K562 (cell line): Measurements from ENCODE around the gene PMPCB. TPM values are rescaled to one million over a fixed set of nuclear protein-coding genes. Genes with fewer than 3 reads are reported as not detected.
"Not testable (repeated sequence)": the region's sequence is repeated elsewhere in the genome, so short reads cannot be mapped to it uniquely, and the experiment has no call there.

Experiments used
- ATAC-seq: fragments of 200-7000 bp; cut with Tn5 transposase; 3 replicates; pipeline ENCODE4 v1.9.1; 2020; ENCODE audit warnings: moderate library complexity
- BruUV-seq: library from RNA; stranded (reverse); fragments of 400-500 nt; replicated peaks from 2 replicates; lab custom pipeline; 2021; lab: Mats Ljungman, UMichigan
- CTCF ChIA-PET: fragments of 300-600 bp; formaldehyde crosslinking; extraction: SDS; loops from one replicate; lab custom pipeline; 2021; ENCODE audit warnings: low intra/inter-chr PET ratio; lab: Yijun Ruan, JAX
- POLR2A ChIA-PET: fragments of 300-600, 350-650 bp; sonication (Branson Sonifier 250); formaldehyde crosslinking; extraction: SDS; loops from one replicate; lab custom pipeline; 2021; ENCODE audit warnings: antibody characterized with exemption, inconsistent platforms; lab: Yijun Ruan, JAX
- DNase-seq, 4 experiments: peaks; one replicate each; pipeline versions ENCODE4 v3.0.0 to v3.0.0-alpha.2; 2011 to 2018; ENCODE audit warnings: low spot score in 3 of 4, mixed read lengths in 3 of 4; ENCODE audit errors: extremely low read depth in 1 of 4
- FAIRE-seq: peaks from 2 replicates; lab custom pipeline; 2011; peaks lifted over from hg19 to GRCh38; lab: Jason Lieb, UNC
- H2AFZ ChIP-seq: 2 replicates; pipeline ENCODE4 v1.6.0; 2011; ENCODE audit warnings: low read depth, low read length, control low read depth, inconsistent platforms
- H3K27ac ChIP-seq: fragments of 200-600 bp; 3 replicates; pipeline ENCODE4 v1.8.0; 2011; ENCODE audit warnings: low read depth, mild to moderate bottlenecking, control low read depth, inconsistent platforms, low read length, moderate library complexity, mixed read lengths; ENCODE audit errors: extremely low read depth
- H3K27me3 ChIP-seq, 2 experiments: fragments of 300-600 bp in 1 of 2; 2 replicates in 1 of 2; 3 replicates in 1 of 2; pipeline versions ENCODE4 v1.6.0 to v1.8.0; 2011; ENCODE audit warnings: inconsistent platforms in 2 of 2, low read length in 2 of 2, mild to moderate bottlenecking in 1 of 2, mixed read lengths in 1 of 2, moderate library complexity in 1 of 2; ENCODE audit not compliant: control insufficient read depth in 2 of 2, insufficient read depth in 2 of 2
- H3K36me3 ChIP-seq: fragments of 300-600 bp; 3 replicates; pipeline ENCODE4 v1.8.0; 2011; ENCODE audit warnings: mild to moderate bottlenecking, low read length, inconsistent platforms; ENCODE audit not compliant: control insufficient read depth, insufficient read depth
- H3K4me1 ChIP-seq, 2 experiments: fragments of 200-600 bp in 1 of 2; replicated peaks in 1 of 2; 2 replicates in 1 of 2; 3 replicates in 1 of 2; pipeline versions ENCODE4 v1.5.1 to v1.8.0; 2011; ENCODE audit warnings: inconsistent platforms in 2 of 2, low read length in 2 of 2, mild to moderate bottlenecking in 1 of 2, mixed read lengths in 1 of 2, moderate library complexity in 1 of 2; ENCODE audit not compliant: control insufficient read depth in 2 of 2, insufficient read depth in 2 of 2
- H3K4me2 ChIP-seq: 2 replicates; pipeline ENCODE4 v1.6.1; 2011; ENCODE audit warnings: low read length, control low read depth, inconsistent platforms, mixed read lengths; ENCODE audit not compliant: insufficient read depth
- H3K4me3 ChIP-seq: fragments of 200-600 bp; sonication (generic), shearing (Covaris generic); 2 replicates; pipeline ENCODE4 v1.5.1; 2016; ENCODE audit warnings: control low read depth, inconsistent platforms
- H3K79me2 ChIP-seq: fragments of 200-600 bp; 3 replicates; pipeline ENCODE4 v1.8.0; 2011; ENCODE audit warnings: low read length, inconsistent platforms; ENCODE audit not compliant: control insufficient read depth, insufficient read depth
- H3K9ac ChIP-seq, 2 experiments: 2 replicates each; pipeline versions ENCODE4 v1.6.0 to v1.6.1; 2011; ENCODE audit warnings: low read depth in 2 of 2, low read length in 2 of 2, control low read depth in 1 of 2, inconsistent platforms in 1 of 2, mild to moderate bottlenecking in 1 of 2, mixed read lengths in 1 of 2; ENCODE audit not compliant: insufficient read depth in 1 of 2
- H3K9me1 ChIP-seq: one replicate; pipeline ENCODE4 v1.6.0; 2011; ENCODE audit warnings: inconsistent platforms, mild to moderate bottlenecking, low read length, moderate library complexity; ENCODE audit not compliant: control insufficient read depth, insufficient read depth
- H3K9me3 ChIP-seq: replicated peaks from 2 replicates; pipeline ENCODE4 v1.5.1; 2011; ENCODE audit warnings: low read depth, low read length, inconsistent platforms; ENCODE audit not compliant: control insufficient read depth, insufficient read depth
- H4K20me1 ChIP-seq: replicated peaks from 2 replicates; pipeline ENCODE4 v1.6.1; 2011; ENCODE audit warnings: low read length, inconsistent platforms, mixed read lengths; ENCODE audit not compliant: control insufficient read depth, insufficient read depth
- ARID1B ChIP-seq: fragments of 450-650 bp; IDR thresholded peaks from 2 replicates; pipeline ENCODE4 v1.6.1; 2016; ENCODE audit warnings: antibody characterized with exemption, mild to moderate bottlenecking, inconsistent platforms
- CBFA2T2 ChIP-seq: fragments of 450-650 bp; conservative IDR thresholded peaks from 2 replicates; pipeline ENCODE4 v1.6.1; 2017; ENCODE audit warnings: mild to moderate bottlenecking
- CBFA2T3 ChIP-seq: fragments of 450-650 bp; IDR thresholded peaks from 2 replicates; pipeline ENCODE4 v1.6.1; 2017
- CTBP1 ChIP-seq: fragments of 450-650 bp; IDR thresholded peaks from 2 replicates; pipeline ENCODE4 v1.6.1; 2016; ENCODE audit warnings: borderline replicate concordance
- CXXC5 ChIP-seq: fragments of 250-450 bp; sonication (Bioruptor Pico); IDR thresholded peaks from 2 replicates; pipeline ENCODE4 v1.8.0; 2022; ENCODE audit warnings: inconsistent platforms, mild to moderate bottlenecking, moderate library complexity
- FOXM1 ChIP-seq, 2 experiments: fragments of 450-650 bp in 1 of 2; sonication (generic) in 1 of 2; formaldehyde crosslinking in 1 of 2; IDR thresholded peaks; 2 replicates each; pipeline versions ENCODE4 v1.6.1 to v1.9.0; 2017 to 2022; ENCODE audit warnings: low read depth in 2 of 2, mild to moderate bottlenecking in 2 of 2, missing genetic modification reagents in 1 of 2, moderate library complexity in 1 of 2
- GATA2 ChIP-seq: sonication (generic); formaldehyde crosslinking; IDR thresholded peaks from 2 replicates; pipeline ENCODE4 v1.4.0; 2020; ENCODE audit warnings: mild to moderate bottlenecking, missing genetic modification reagents
- MTA2 ChIP-seq: fragments of 450-650 bp; IDR thresholded peaks from 2 replicates; pipeline ENCODE4 v1.6.1; 2016; ENCODE audit warnings: low read depth
- NFIC ChIP-seq: fragments of 450-650 bp; IDR thresholded peaks from 2 replicates; pipeline ENCODE4 v1.6.1; 2017; ENCODE audit warnings: mild to moderate bottlenecking, inconsistent platforms
- PML ChIP-seq: IDR thresholded peaks from 2 replicates; pipeline ENCODE4 v1.6.1; 2012; ENCODE audit warnings: low read length, inconsistent platforms
- RB1 ChIP-seq: fragments of 450-650 bp; IDR thresholded peaks from 2 replicates; pipeline ENCODE4 v1.6.1; 2017; ENCODE audit warnings: low read depth, mild to moderate bottlenecking
- SOX6 ChIP-seq: fragments of 450-650 bp; IDR thresholded peaks from 2 replicates; pipeline ENCODE4 v1.6.1; 2014; ENCODE audit warnings: mild to moderate bottlenecking
- STAT5A ChIP-seq: IDR thresholded peaks from 2 replicates; pipeline ENCODE4 v1.6.1; 2012; ENCODE audit warnings: low read length, inconsistent platforms, borderline replicate concordance
- ZNF143 ChIP-seq: sonication (generic); formaldehyde crosslinking; IDR thresholded peaks from 2 replicates; pipeline ENCODE4 v1.9.0; 2022; ENCODE audit warnings: mild to moderate bottlenecking, missing genetic modification reagents
- ZSCAN32 ChIP-seq: fragments of 450-650 bp; formaldehyde crosslinking; IDR thresholded peaks from 2 replicates; pipeline ENCODE4 v1.4.0; 2020; ENCODE audit warnings: mild to moderate bottlenecking, moderate library complexity
- WGBS: fragments of 100-300 bp; shearing (Covaris generic); methylation state at CpG from one replicate; pipeline ENCODE4 v1.1.6; 2016; ENCODE audit warnings: low coverage, mixed read lengths; ENCODE audit not compliant: insufficient coverage; ENCODE audit errors: missing lambda C conversion rate; 5-methylcytosine and 5-hydroxymethylcytosine counted together
- in situ Hi-C: fragments of 300-500 bp; cut with MboI; formaldehyde crosslinking; loops from 4 replicates; pipeline ENCODE4 v1.15.0; 2018; ENCODE audit warnings: inconsistent platforms, mixed read lengths
- intact Hi-C: fragments of 100-400 bp; cut with micrococcal nuclease; formaldehyde crosslinking; loops from 2 replicates; pipeline ENCODE4 v1.14.2; 2022
- polyA plus RNA-seq, 8 experiments: library from polyadenylated mRNA; depleted of rRNA in 4 of 8; stranded (reverse) in 5 of 8; unstranded in 3 of 8; fragments of >200 nt; fragmentation: Nextera tagmentation in 2 of 8; fragmentation: Illumina TruSeq in 1 of 8; extraction: Ambion mirVana in 2 of 8; extraction: Trizol in 1 of 8; gene quantifications; 2 replicates each; pipeline versions ENCODE4 v1.2.1 to v1.2.3, GENCODE V29; 2011 to 2014; ENCODE audit warnings: inconsistent platforms in 1 of 8, missing spikeins in 1 of 8
- total RNA-seq, 7 experiments: library from RNA; depleted of rRNA in 6 of 7; stranded (reverse); fragments of >200 nt in 6 of 7; fragmentation: Illumina TruSeq in 2 of 7; extraction: Trizol in 2 of 7; gene quantifications; 2 replicates each; pipeline versions ENCODE4 v1.2.1 to v1.2.3, GENCODE V29; 2011 to 2021; ENCODE audit warnings: low replicate concordance in 1 of 7
- TF ChIP-seq, protein P1 (sequence below): sonication (generic); formaldehyde crosslinking; IDR thresholded peaks from 2 replicates; pipeline ENCODE4 v1.9.0; 2022; ENCODE audit warnings: mild to moderate bottlenecking, missing genetic modification reagents
- TF ChIP-seq, protein P2 (sequence below): fragments of 450-650 bp; formaldehyde crosslinking; conservative IDR thresholded peaks from 2 replicates; pipeline ENCODE4 v1.4.0; 2022; ENCODE audit warnings: mild to moderate bottlenecking, missing genetic modification characterization
- TF ChIP-seq, protein P3 (sequence below): sonication (generic); IDR thresholded peaks from 2 replicates; pipeline ENCODE4 v1.6.1; 2016

PMPCB gene
- total and polyA plus RNA-seq, 9 of the 15 experiments (the other 6 are each of a cell fraction or from before 2014, with no cell fraction given) = 61.2 to 209 (median 105) TPM

DNA sequence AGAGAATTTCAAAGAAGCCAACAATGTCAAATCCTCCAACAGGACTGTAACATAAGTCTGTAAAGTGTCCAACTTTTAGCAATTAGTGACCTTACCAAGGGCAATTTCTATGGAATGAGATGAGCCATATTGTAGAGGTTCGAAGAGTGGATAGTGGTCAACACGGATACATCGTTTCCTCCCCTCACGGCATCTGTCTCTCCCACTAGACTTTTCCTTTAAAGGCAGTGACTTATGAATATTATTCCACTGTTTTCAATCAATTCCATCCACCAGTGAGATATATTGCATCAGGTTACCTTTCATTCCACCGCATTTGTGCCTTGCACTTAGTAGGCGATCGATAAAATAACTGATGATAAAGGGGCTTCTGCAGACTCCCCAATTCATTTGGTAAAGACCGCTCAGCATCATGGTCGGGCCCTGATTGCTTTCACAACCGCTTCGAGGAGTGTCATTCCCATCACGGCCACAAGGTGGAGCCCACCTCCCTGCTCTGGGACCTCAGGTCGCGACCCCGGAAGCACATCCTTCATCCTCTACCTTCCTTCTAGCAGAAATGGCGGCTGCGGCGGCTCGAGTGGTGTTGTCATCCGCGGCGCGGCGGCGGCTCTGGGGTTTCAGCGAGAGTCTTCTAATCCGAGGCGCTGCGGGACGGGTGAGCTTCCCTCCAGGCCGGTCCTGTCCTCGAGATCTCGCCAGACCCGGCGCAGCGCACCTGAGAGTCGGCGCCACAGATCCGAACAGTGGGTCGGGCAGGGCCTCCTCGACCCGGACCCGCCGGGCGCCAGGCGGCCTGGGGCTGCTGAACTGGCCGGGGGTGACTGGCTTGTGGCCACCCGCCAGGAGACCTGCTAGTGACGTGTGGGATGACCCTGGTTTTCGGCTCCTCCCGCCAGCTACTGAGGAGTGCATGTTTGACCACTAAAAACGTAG lies at the start of gene PMPCB (continued):
- TF ChIP-seq ZSCAN32 (CRISPR knock-in tag) = no peak
- TF ChIP-seq, protein P1, sequence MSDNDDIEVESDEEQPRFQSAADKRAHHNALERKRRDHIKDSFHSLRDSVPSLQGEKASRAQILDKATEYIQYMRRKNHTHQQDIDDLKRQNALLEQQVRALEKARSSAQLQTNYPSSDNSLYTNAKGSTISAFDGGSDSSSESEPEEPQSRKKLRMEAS (CRISPR knock-in tag) = no peak; the same call in 1 of the 2 replicates
- TF ChIP-seq, protein P2, sequence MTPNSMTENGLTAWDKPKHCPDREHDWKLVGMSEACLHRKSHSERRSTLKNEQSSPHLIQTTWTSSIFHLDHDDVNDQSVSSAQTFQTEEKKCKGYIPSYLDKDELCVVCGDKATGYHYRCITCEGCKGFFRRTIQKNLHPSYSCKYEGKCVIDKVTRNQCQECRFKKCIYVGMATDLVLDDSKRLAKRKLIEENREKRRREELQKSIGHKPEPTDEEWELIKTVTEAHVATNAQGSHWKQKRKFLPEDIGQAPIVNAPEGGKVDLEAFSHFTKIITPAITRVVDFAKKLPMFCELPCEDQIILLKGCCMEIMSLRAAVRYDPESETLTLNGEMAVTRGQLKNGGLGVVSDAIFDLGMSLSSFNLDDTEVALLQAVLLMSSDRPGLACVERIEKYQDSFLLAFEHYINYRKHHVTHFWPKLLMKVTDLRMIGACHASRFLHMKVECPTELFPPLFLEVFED (CRISPR knock-in tag) = peak; percentile 62; the same call in 1 of the 2 replicates
- no peak for TF ChIP-seq ZNF143 (CRISPR knock-in tag)
- TF ChIP-seq RB1 = peak; percentile 83

DNA sequence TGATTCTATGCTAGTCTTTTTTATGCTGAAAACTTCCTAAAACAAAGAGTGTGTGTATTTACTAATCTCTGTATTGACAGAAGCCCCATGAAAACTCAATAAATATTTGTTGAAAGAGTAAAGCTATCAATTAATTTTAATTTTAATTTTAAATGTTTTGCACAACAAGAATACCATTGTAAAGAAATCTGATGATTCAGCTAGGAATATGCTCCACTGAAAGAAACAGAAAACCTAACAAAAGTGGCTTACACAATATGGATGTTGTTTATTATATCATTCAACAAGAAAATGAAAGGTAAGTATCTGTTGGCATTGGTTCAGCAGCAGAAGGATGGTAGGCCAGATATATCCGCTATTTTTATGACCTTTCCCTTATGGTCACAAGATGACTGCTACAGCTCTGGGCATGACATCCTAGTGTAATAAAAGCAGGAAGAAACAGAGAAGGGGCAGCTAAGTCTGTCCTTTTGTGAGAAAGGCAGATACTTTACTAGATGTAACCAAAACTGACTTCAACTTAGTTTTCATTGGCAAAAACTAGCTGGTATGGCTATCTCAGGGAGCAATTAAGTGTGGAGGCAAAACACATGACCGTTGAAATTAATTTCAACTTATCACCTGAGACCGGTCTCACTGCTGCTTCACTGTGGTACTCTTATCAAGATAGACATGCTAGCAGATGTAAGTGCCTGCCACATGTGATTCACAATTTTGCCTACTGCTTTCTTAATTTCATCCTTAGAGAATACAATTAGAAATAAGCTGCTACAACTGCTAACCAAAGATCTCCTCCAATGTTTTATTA lies 43.3 kb upstream of the PMPCB start:
- H3K9me3 ChIP-seq; POLR2A ChIA-PET; H3K4me3 ChIP-seq; H4K20me1 ChIP-seq; CTCF ChIA-PET; FAIRE-seq; BruUV-seq; H3K27me3 ChIP-seq; H3K9me1 ChIP-seq; intact Hi-C loops; in situ Hi-C loops; H3K4me1 ChIP-seq; H3K79me2 ChIP-seq; H3K36me3 ChIP-seq; TF ChIP-seq FOXM1 (CRISPR knock-in tag; IDR thresholded peaks at IDR 0.05; ENCODE audit: low read depth): not testable (repeated sequence)
- Histone ChIP-seq H3K27ac (peak overlapping the region; percentile 69), H2AFZ (peak overlapping the region; percentile 63), H3K4me2 (peak overlapping the region; percentile 16; the same call in 1 of the 2 replicates), H3K9ac (peak overlapping the region in 1 of 2 experiments; percentile 35; a peak in 1 of 4 replicates)
- ATAC-seq (peak; percentile 46; the same call in 1 of the 3 replicates), DNase-seq (peak; percentile 11 to 78 (median 40))
- WGBS = 0% methylated on average over 3 of the region's 3 CpGs
- TF ChIP-seq CBFA2T2 (peak; percentile 88), PML (peak; percentile 72; the same call in 1 of the 2 replicates), CTBP1 (peak; percentile 54; the same call in 1 of the 2 replicates), CXXC5 (CRISPR knock-in tag) (0 out of 2 replicates have a peak, but pooled peaks have one; percentile 20), ARID1B (peak; percentile 84), STAT5A (peak; percentile 60), FOXM1 (IDR thresholded peaks at IDR 0.05; ENCODE audit: low read depth) (peak; percentile 59), SOX6 (peak; percentile 51; the same call in 1 of the 2 replicates), GATA2 (CRISPR knock-in tag) (peak; percentile 19; the same call in 1 of the 2 replicates), CBFA2T3 (peak; percentile 90), MTA2 (peak; percentile 52), NFIC (peak; percentile 74)
- TF ChIP-seq, protein P3, sequence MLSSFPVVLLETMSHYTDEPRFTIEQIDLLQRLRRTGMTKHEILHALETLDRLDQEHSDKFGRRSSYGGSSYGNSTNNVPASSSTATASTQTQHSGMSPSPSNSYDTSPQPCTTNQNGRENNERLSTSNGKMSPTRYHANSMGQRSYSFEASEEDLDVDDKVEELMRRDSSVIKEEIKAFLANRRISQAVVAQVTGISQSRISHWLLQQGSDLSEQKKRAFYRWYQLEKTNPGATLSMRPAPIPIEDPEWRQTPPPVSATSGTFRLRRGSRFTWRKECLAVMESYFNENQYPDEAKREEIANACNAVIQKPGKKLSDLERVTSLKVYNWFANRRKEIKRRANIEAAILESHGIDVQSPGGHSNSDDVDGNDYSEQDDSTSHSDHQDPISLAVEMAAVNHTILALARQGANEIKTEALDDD = peak; percentile 96
